HG03460 (cell line): ENCODE data around the gene TGFB2.
A peak's percentile ranks its signal among the peaks of the same experiment; 100 is the strongest.

ENCODE experiments used
- ATAC-seq: cut with Tn5 transposase; IDR thresholded peaks from one replicate; pipeline ENCODE4 v1.9.1; 2021; ENCODE audit not compliant: unreplicated experiment

The TGFB2 gene

DNA sequence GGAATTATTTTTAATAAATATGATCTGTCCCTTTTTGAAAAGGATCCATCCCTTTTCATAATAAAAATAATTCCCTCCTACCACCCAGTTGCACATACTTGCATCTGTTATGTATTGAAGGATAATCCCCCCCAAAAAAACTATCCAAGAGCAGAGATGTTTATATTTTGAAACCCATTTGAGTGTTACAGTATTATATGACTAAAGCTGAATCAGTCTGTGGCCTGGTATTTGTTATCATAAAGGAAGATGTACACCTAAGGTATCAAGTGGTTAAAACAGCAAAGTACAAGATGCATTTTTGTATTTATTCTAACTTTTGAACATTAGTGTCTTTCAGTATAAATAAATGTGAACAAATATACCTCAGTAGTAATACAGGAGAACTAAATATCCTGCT, 12.7 kb upstream of the TGFB2 start:
- no peak for ATAC-seq

DNA sequence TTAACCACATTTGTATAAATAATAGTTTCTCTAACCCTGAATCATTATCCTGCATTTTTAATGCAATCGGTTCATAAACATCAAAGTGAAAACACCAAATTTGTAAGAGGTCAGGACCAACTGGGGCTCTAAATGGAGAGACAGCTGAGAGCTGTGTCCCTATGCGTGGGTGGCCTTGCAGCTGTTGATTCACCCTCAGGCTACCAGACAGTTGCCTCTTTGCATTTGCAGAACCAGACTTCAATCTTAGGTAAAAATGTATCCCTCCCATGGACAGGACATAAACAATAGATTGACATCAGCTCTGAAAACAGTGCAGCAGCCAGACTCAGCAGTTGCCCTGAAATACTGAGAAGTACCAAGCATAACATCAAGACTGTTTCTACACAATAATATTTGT, 8.8 kb upstream of the TGFB2 start:
- ATAC-seq = no peak

- ATAC-seq = peak; percentile 70
Measured at GRCh38 chr1:218339267-218339831, 5.8 kb upstream of the TGFB2 start.

GRCh38 chr1:218341325-218341724, 3.8 kb upstream of the TGFB2 start:
- ATAC-seq = no peak

- no peak for ATAC-seq
Measured at GRCh38 chr1:218342091-218342490, 3.0 kb upstream of the TGFB2 start.

DNA sequence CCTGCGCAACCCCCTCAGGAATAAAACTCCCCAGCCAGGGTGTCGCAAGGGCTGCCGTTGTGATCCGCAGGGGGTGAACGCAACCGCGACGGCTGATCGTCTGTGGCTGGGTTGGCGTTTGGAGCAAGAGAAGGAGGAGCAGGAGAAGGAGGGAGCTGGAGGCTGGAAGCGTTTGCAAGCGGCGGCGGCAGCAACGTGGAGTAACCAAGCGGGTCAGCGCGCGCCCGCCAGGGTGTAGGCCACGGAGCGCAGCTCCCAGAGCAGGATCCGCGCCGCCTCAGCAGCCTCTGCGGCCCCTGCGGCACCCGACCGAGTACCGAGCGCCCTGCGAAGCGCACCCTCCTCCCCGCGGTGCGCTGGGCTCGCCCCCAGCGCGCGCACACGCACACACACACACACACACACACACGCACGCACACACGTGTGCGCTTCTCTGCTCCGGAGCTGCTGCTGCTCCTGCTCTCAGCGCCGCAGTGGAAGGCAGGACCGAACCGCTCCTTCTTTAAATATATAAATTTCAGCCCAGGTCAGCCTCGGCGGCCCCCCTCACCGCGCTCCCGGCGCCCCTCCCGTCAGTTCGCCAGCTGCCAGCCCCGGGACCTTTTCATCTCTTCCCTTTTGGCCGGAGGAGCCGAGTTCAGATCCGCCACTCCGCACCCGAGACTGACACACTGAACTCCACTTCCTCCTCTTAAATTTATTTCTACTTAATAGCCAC, 696 bp downstream of the TGFB2 start:
- peak; percentile 60 for ATAC-seq

DNA sequence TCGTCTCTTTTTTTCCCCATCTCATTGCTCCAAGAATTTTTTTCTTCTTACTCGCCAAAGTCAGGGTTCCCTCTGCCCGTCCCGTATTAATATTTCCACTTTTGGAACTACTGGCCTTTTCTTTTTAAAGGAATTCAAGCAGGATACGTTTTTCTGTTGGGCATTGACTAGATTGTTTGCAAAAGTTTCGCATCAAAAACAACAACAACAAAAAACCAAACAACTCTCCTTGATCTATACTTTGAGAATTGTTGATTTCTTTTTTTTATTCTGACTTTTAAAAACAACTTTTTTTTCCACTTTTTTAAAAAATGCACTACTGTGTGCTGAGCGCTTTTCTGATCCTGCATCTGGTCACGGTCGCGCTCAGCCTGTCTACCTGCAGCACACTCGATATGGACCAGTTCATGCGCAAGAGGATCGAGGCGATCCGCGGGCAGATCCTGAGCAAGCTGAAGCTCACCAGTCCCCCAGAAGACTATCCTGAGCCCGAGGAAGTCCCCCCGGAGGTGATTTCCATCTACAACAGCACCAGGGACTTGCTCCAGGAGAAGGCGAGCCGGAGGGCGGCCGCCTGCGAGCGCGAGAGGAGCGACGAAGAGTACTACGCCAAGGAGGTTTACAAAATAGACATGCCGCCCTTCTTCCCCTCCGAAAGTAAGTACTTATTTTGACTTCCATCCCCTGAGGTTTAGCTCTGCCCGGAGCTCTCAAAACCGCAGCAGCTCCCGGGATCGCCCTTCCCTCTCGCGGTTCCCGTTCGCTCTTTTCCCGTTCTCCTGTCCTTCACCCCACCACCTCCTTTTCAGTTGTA, 1.5 kb downstream of the TGFB2 start:
- no peak for ATAC-seq

GRCh38 chr1:218347336-218347722, 2.2 kb downstream of the TGFB2 start:
- no peak for ATAC-seq

DNA sequence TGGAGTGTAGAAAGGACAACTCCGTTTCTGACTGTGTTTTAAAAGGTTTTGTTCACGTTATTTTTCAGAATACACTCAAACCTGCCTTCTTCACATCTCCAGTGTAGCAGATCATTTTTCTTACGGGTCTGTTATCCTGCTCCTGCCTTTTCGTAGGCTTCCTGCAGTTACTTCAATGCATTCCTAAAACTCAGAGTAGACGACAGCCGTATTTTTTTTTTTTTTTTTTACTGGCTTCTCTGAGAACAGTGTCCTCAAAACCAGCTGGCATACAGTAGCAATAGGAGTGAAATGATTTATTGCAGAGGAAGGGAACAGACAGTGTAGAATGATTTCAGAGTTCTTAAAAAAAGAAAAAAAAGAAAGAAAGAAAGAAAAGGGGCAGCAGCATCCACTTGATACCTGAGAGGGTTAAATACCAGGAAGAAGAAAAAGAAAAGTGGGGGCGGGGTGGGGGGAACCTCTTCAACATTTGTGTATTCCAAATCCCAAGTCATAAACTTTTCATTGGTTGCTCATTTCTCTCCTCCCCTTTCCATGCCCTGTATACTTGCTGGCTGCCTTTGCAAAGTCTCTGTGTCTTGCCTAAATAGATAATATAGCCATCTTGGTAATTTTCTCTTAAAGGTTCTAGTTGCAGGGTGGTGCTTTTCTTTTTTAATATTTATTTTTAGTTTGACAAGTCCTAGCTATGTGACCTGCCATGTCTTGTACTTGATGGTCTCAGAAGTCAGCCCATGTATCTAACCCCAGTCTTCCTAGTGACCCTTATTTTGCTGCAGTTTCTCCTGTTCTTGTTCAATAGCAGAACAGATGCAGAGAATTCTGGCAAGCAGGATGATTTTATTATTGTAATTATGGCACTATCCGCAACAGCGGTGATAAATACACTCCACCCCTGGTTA, 2.8 kb downstream of the TGFB2 start:
- no peak for ATAC-seq

DNA sequence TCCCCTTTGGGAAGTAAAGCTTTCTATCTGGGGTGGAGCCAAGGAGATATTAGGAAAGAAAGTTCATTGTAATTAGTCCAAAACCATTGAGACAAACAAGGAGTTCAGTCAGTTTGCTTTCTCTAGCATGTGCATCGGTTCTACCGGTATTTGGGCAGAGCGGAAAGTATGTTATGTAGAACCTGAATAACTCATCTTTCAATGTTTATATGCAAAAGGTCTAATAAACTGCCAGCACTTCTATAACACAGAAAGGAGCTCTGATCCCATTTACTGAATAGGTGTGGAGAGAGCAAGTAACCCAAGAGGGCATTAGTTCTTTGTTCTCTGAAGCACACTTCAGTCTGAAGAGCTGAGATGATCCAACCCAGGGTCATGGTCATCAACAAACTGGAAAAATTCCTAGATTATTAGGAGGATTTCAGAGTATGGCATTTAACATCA, 3.5 kb downstream of the TGFB2 start:
- ATAC-seq = no peak

DNA sequence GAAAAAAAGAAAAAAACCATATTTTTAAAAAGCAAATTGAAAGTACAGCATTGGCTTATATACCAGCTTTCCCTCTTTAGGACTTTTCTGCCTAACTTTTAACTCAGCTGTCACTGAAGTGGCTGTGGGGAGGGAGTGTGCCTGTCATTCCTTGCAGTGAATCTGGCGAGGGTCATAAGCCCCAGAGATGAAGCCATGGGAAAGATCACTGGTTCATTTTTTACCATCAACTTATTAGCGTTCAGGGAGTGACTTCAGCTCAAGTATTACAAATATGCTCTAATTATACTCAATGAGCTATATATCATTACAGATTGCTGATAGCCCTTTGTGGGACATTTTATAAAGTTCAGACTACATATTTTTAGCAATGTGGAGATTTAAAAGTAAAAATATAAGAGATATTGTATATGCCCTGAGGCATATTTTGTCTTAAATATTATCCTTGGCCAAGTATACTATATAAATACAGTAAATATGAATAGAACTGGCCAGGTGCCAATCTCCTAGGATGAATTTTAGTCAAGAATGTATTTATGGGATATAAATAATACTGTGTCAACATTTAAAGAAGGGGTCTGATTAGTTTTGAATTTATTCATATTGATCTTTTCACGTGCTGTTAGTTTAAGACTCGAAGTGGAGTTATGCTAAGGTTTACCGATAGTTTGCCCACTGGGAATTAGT, 4.4 kb downstream of the TGFB2 start:
- no peak for ATAC-seq

DNA sequence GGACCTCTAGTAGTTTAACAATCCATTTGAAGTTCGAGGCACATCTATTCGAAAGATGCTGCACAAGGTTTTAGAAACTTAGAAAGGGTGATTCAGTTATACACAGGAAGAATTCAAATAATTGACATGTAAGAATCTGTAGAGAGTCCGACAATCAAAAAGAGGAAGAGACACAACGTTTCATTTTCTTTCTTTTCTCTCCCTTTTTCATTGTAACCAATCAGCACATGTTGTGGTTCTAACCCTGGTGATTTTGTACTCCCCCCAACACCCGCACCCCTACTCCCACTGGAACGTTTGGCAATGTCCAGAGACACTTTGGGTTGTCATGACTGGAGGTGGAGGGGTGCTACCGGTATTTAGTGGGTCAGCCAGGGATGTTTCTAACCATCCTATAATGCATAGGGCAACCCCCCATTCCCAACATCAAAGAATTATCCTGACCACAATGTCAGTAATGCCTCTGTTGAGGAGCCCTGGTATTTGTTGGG, 4.9 kb downstream of the TGFB2 start:
- ATAC-seq = no peak

- ATAC-seq = no peak
Measured at GRCh38 chr1:218350801-218351266, 5.7 kb downstream of the TGFB2 start.

GRCh38 chr1:218351391-218352074, 6.4 kb downstream of the TGFB2 start:
- ATAC-seq = peak; percentile 68

DNA sequence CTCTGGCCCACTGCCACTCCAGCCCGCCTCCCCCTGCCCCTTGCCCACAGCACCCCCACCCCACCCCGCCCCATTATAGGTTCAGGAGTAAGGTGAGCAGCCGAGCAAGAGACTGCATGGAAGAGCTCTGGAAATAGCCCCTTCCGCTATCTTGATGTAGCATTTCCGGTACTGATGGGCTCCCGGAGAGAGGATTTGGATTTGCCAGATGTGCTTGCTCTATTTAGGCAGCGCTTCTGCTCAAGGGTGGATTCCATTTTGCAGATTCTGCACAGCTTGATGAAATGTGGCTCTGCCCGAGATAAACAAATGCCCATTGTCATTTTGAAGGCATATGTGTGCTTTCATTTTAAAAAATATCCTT, 6.9 kb downstream of the TGFB2 start:
- no peak for ATAC-seq

DNA sequence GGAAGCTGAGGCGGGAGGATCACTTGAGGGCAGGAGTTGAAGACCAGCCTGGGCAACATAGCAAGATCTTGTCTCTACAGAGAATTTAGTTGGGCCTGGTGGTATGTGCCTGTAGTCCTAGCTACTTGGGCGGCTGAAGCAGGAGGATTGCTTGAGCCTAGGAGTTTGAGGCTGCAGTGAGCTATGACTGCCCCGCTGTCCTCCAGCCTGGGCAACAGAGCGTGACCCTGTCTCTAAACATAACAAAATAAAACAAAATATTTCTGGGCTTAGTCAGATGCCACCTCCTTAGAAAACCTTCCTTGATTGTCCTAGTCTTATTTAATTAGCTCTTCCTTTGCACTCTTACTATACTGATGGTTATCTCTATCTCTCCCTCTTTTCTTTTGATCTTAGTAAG, 8.5 kb downstream of the TGFB2 start:
- no peak for ATAC-seq

- ATAC-seq = no peak
Measured at GRCh38 chr1:218355278-218355677, 10.1 kb downstream of the TGFB2 start.

- no peak for ATAC-seq
Measured at GRCh38 chr1:218357211-218357892, 12.2 kb downstream of the TGFB2 start.

DNA sequence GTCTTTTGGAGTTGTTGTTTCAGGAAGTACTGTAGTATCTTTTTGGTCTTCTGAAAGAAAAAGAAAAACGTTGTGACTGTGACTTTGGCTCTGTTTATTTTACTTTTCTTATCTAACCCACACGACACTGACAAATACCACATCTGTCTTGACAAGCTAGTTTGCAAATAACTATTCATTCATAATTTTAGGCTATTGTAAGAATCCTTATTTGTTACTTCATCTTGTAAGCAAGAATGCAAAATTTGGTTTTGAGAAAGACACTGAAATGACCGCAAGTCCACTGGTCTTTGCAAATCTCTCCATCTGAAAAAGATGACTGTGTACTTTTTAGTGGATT, 12.7 kb downstream of the TGFB2 start:
- no peak for ATAC-seq
